Uterus (tissue), 2 donors: ENCODE results near the gene CENPF.

Experiments
- CTCF ChIP-seq, 4 experiments: fragments of 200-600 bp in 2 of 4; fragments of 450-650 bp in 2 of 4; sonication (generic) in 2 of 4; IDR thresholded peaks; one replicate each; pipeline ENCODE4 v1.5.1; 2016 to 2019; ENCODE audit warnings: antibody characterized with exemption in 4 of 4, mild to moderate bottlenecking in 2 of 4, moderate library complexity in 1 of 4
- POLR2A ChIP-seq, 2 donors: fragments of 450-650 bp; IDR thresholded peaks; one replicate each; pipeline ENCODE4 v1.6.1; 2016; ENCODE audit warnings: antibody characterized with exemption in 2 of 2, mild to moderate bottlenecking in 1 of 2, moderate library complexity in 1 of 2

DNA sequence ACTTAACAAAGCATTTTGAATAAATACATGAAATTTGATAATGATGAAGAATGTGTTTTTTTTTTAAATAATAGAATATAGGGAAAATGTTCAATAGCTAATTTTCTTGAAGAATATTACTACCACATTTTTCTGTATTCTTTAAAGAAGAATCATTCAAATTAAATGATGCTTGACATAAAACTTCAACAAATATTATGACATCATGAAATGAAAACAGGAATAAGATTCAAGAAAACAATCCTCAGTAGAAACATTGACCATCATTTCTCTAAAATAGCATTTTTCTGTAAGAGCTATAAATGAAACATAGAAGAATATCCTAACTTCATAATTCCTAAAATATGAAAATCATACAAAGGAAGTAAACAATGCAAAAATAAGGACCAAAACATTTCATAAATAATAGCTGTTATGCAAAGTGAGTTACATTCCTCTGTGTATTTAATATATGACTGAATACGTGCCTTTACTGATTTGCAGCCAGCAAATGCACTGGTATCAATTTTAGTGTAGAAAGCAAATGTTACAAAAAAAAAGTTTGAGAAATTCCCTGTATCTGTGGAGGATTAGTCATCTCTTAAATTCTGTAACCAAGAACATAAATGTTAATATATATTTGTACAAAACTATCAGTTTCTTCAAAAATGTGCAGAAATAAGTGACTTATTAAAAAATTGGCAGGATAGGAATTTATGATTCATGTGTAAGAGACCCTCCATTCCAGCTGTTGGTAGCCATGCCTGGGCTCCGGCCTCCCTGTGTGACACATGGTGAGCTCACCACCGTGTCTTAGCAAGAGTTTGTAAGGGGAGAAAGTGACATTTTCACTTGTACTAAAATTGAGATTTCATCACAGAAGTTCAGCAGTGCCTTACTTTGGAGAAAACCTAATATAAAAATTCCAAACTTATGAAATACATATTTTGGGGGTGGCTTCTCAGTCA lies 36.6 kb upstream of the CENPF start:
- TF ChIP-seq CTCF (IDR thresholded peaks at IDR 0.05) (no peak), POLR2A (IDR thresholded peaks at IDR 0.05) (no peak)
